ENCODE measurements around the gene REXO4. TPM values are rescaled to one million over a fixed set of nuclear protein-coding genes. Genes with fewer than 3 reads are reported as not detected.

The REXO4 gene
- total and polyA plus RNA-seq, 8 donors: 16.9 to 29.1 (median 27.6) TPM

DNA sequence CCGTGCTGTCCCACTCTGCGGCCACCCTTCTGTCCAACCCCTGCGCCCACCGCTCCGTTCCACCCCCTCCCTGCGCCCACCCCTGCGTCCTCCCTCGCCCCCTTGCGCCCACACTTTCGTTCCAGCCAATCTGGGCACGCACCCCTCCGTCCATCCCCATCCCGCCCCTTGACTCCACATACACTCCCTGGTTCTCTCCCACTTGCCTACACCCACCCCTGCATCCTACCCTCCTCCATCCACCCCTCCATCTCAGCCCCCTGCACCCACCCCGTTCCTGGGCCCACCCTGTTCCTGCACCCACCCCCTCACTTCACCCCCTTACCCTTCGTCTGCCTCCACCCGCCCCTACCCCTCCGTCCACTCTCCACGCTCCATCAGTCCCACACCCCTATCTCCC lies 11.4 kb upstream of the REXO4 start:
- Histone ChIP-seq H3K9me3 (no peaks in the 10 kb centered on the region), H3K27ac (no peak overlapping the region), H3K36me3 (no peaks in the 10 kb centered on the region), H3K4me3 (no peak overlapping the region), H3K4me1 (peaks cover 0 to 9% of the 10 kb centered on the region in 2 donors), H3K27me3 (peaks cover 14 to 51% of the 10 kb centered on the region in 2 donors)
- intact Hi-C loops (cut with DNase I): no loop called here
- no peak for ATAC-seq
- TF ChIP-seq, protein P1, sequence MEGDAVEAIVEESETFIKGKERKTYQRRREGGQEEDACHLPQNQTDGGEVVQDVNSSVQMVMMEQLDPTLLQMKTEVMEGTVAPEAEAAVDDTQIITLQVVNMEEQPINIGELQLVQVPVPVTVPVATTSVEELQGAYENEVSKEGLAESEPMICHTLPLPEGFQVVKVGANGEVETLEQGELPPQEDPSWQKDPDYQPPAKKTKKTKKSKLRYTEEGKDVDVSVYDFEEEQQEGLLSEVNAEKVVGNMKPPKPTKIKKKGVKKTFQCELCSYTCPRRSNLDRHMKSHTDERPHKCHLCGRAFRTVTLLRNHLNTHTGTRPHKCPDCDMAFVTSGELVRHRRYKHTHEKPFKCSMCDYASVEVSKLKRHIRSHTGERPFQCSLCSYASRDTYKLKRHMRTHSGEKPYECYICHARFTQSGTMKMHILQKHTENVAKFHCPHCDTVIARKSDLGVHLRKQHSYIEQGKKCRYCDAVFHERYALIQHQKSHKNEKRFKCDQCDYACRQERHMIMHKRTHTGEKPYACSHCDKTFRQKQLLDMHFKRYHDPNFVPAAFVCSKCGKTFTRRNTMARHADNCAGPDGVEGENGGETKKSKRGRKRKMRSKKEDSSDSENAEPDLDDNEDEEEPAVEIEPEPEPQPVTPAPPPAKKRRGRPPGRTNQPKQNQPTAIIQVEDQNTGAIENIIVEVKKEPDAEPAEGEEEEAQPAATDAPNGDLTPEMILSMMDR (IDR thresholded peaks at IDR 0.05): no peak
- no peak for DNase-seq

DNA sequence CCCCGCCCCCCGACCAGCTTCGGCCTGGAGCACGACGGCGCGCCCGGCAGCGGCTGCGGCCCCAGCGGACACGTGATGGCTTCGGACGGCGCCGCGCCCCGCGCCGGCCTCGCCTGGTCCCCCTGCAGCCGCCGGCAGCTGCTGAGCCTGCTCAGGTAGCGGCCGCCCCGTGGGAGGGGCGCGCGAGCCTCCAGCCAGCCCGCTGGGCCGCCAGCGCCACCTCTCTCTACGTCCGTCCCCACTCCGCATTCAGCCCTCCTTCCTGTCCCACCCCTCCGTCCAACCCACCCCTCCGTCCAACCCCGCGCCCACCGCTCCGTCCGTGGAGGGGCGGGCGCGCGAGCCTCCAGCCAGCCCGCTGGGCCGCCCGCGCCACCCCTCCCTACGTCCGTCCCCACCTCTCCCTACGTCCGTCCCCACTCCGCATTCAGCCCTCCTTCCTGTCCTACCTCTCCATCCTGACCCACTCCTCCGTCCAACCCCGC lies 10.8 kb upstream of the REXO4 start:
- no peaks in the 10 kb centered on the region for H3K36me3 ChIP-seq
- H3K4me3 ChIP-seq: peak overlapping the region in 1 of 2 donors; percentile 19
- peaks cover 0 to 9% of the 10 kb centered on the region in 2 donors for H3K4me1 ChIP-seq
- DNase-seq: peak in 1 of 4 donors; percentile 45
- no peaks in the 10 kb centered on the region for H3K9me3 ChIP-seq
- H3K27ac ChIP-seq: no peak overlapping the region
- TF ChIP-seq, protein P1 (IDR thresholded peaks at IDR 0.05): no peak
- intact Hi-C loops (cut with DNase I): no loop called here
- peak; percentile 78 for ATAC-seq
- H3K27me3 ChIP-seq: peaks cover 14 to 51% of the 10 kb centered on the region in 2 donors

DNA sequence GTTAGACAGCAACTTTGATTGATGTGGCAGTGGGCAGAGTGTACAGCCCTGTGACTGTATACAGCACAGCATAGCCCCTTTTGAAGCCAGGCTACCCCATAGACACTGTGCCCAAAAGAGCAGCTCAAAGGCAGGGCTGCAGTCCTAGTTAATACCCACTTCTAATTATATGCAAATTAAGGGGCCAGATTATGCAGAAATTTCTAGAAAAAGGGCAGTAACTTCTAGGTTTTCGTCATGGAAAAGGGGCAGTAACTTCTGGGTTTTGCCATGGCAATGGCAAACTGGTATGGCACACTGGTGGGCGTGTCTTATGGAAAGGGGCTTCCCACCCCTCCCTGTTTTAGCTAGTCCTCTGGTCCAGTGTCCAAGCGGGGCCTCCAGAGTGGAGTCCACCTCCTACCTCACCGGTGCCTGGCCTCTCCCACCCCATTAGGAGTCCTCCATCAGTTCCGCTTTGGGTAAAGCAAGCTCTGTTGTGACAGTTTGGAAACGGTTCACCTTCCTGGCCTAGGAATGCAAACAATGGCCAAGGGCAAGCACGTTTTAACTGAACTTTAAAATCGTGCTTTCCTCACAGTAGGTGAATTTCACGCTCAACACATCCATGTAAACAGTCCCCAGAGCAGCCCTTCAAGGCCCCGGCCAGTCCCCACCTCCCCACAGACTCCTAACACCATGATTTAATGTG lies 10.0 kb upstream of the REXO4 start:
- intact Hi-C loops (cut with DNase I): no loop called here

DNA sequence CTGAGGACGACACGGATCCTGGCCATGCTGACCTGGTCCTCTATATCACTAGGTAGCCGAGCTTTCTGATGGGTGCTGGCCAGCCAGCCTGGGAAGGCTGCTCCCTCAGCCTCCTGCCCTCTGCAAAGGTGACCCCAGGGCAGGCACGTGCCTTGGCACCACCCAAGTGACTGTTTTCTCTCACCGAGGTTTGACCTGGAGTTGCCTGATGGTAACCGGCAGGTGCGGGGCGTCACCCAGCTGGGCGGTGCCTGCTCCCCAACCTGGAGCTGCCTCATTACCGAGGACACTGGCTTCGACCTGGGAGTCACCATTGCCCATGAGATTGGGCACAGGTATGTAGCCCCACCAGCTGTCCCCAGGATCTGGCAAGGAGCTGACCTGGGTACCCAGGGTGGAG lies 8.2 kb upstream of the REXO4 start:
- ATAC-seq (no peak), DNase-seq (peak in 1 of 4 donors; percentile 57)
- intact Hi-C loops (cut with DNase I): no loop called here
- TF ChIP-seq, protein P1 (IDR thresholded peaks at IDR 0.05): no peak
- Histone ChIP-seq H3K9me3 (no peaks in the 10 kb centered on the region), H3K27ac (no peak overlapping the region), H3K4me3 (no peak overlapping the region), H3K27me3 (peaks cover 14 to 51% of the 10 kb centered on the region in 2 donors), H3K4me1 (peaks cover 0 to 9% of the 10 kb centered on the region in 2 donors), H3K36me3 (no peaks in the 10 kb centered on the region)

More for the DNA sequence above, 10.0 kb upstream of the REXO4 start:
- no peaks in the 10 kb centered on the region for H3K9me3 ChIP-seq
- ATAC-seq (no peak), DNase-seq (no peak)
- H3K27me3 ChIP-seq: peaks cover 14 to 51% of the 10 kb centered on the region in 2 donors
- no peak overlapping the region for H3K27ac ChIP-seq
- TF ChIP-seq, protein P1 (IDR thresholded peaks at IDR 0.05): no peak
- H3K36me3 ChIP-seq: no peaks in the 10 kb centered on the region
- no peak overlapping the region for H3K4me3 ChIP-seq
- peaks cover 0 to 9% of the 10 kb centered on the region in 2 donors for H3K4me1 ChIP-seq

DNA sequence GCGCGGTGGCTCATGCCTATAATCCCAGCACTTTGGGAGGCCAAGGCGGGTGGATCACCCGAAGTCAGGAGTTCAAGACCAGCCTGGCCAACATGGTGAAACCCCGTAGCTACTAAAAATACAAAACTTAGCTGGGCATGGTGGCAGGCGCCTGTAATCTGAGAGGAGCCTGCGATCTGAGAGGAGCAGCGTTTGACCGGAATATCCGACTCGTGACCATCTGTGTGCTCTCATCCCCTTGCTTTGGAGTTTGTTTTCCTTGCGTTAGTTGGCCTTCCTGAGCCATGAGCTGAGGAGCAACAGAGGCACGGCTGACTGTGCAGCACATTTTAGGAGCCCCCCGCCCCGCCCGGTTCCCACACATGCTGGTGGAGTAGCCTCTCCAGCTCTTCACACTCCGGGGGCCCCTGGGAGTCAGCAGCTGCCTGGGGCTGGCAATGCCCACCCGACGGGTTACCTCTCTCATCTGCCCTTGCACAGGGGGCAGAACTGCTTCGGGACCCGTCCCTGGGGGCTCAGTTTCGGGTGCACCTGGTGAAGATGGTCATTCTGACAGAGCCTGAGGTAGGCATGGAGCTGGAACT lies 7.3 kb upstream of the REXO4 start:
- ATAC-seq: no peak

More for the DNA sequence above, 7.3 kb upstream of the REXO4 start:
- peaks cover 0 to 9% of the 10 kb centered on the region in 2 donors for H3K4me1 ChIP-seq
- TF ChIP-seq, protein P1 (IDR thresholded peaks at IDR 0.05): no peak
- no peak overlapping the region for H3K4me3 ChIP-seq
- H3K9me3 ChIP-seq: no peaks in the 10 kb centered on the region
- H3K36me3 ChIP-seq: no peaks in the 10 kb centered on the region
- H3K27ac ChIP-seq: no peak overlapping the region
- DNase-seq: peak in 1 of 4 donors; percentile 59
- intact Hi-C loops (cut with DNase I): no loop called here
- peaks cover 14 to 46% of the 10 kb centered on the region in 2 donors for H3K27me3 ChIP-seq
